ENCODE data around the gene STXBP6. TPM values are rescaled to one million over a fixed set of nuclear protein-coding genes. Genes with fewer than 3 reads are reported as not detected.

Gene STXBP6
- total and polyA plus RNA-seq, 2 of the 13 experiments (the other 11 are each of a cell fraction or from before 2014, with no cell fraction given) = 35.3 to 42.8 TPM

GRCh38 chr14:24885410-24885913, 164.5 kb downstream of the STXBP6 start (continued):
- TF ChIP-seq ZBTB39 (CRISPR knock-in tag; IDR thresholded peaks at IDR 0.05) (no peak), KDM6A (CRISPR knock-in tag; IDR thresholded peaks at IDR 0.05; ENCODE audit: low read depth) (peak; percentile 32; the same call in 1 of the 2 replicates), ZNF546 (CRISPR knock-in tag; conservative IDR thresholded peaks at IDR 0.05) (no peak), MAFK (conservative IDR thresholded peaks at IDR 0.05 in 1 of 2, IDR thresholded peaks at IDR 0.05 in 1 of 2; ENCODE audit: low read length in 2 of 2) (no peak), ZNF800 (CRISPR knock-in tag; IDR thresholded peaks at IDR 0.05) (no peak), PPARG (CRISPR knock-in tag; conservative IDR thresholded peaks at IDR 0.05) (peak; percentile 33; the same call in 1 of the 2 replicates), ZBTB38 (CRISPR knock-in tag; IDR thresholded peaks at IDR 0.05) (no peak), ZNF644 (CRISPR knock-in tag; IDR thresholded peaks at IDR 0.05; ENCODE audit: low read depth) (peak; percentile 98), TOPORS (CRISPR knock-in tag; IDR thresholded peaks at IDR 0.05) (no peak), ARHGAP35 (CRISPR knock-in tag; IDR thresholded peaks at IDR 0.05; ENCODE audit: borderline replicate concordance) (no peak; the same call in 1 of the 2 replicates), ZNF639 (CRISPR knock-in tag; conservative IDR thresholded peaks at IDR 0.05) (no peak), ZNF367 (CRISPR knock-in tag; IDR thresholded peaks at IDR 0.05; ENCODE audit: borderline replicate concordance) (no peak), BCLAF1 (IDR thresholded peaks at IDR 0.05) (no peak), AGO1 (IDR thresholded peaks at IDR 0.05; ENCODE audit: low read depth, low read length, poor library complexity, severe bottlenecking) (no peak)
- TF ChIP-seq, protein P1, sequence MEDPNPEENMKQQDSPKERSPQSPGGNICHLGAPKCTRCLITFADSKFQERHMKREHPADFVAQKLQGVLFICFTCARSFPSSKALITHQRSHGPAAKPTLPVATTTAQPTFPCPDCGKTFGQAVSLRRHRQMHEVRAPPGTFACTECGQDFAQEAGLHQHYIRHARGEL (CRISPR knock-in tag; IDR thresholded peaks at IDR 0.05) = no peak
- TF ChIP-seq, protein P2, sequence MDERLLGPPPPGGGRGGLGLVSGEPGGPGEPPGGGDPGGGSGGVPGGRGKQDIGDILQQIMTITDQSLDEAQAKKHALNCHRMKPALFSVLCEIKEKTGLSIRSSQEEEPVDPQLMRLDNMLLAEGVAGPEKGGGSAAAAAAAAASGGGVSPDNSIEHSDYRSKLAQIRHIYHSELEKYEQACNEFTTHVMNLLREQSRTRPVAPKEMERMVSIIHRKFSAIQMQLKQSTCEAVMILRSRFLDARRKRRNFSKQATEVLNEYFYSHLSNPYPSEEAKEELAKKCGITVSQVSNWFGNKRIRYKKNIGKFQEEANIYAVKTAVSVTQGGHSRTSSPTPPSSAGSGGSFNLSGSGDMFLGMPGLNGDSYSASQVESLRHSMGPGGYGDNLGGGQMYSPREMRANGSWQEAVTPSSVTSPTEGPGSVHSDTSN (CRISPR knock-in tag; IDR thresholded peaks at IDR 0.05) = no peak; the same call in 1 of the 2 replicates
- TF ChIP-seq, protein P3, sequence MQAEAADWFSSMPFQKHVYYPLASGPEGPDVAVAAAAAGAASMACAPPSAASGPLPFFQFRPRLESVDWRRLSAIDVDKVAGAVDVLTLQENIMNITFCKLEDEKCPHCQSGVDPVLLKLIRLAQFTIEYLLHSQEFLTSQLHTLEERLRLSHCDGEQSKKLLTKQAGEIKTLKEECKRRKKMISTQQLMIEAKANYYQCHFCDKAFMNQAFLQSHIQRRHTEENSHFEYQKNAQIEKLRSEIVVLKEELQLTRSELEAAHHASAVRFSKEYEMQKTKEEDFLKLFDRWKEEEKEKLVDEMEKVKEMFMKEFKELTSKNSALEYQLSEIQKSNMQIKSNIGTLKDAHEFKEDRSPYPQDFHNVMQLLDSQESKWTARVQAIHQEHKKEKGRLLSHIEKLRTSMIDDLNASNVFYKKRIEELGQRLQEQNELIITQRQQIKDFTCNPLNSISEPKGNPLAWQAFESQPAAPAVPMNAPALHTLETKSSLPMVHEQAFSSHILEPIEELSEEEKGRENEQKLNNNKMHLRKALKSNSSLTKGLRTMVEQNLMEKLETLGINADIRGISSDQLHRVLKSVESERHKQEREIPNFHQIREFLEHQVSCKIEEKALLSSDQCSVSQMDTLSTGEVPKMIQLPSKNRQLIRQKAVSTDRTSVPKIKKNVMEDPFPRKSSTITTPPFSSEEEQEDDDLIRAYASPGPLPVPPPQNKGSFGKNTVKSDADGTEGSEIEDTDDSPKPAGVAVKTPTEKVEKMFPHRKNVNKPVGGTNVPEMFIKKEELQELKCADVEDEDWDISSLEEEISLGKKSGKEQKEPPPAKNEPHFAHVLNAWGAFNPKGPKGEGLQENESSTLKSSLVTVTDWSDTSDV (CRISPR knock-in tag; IDR thresholded peaks at IDR 0.05) = no peak

Measured in HepG2 (cell line).